ENCODE data around the gene TOP3A.

- TF ChIP-seq POLR2A (IDR thresholded peaks at IDR 0.05; ENCODE audit: low read depth): no peak
- no peak for TF ChIP-seq CTCF (IDR thresholded peaks at IDR 0.05)
These were observed 52.2 kb downstream of the TOP3A start for GRCh38 chr17:18262641-18263040.
